ENCODE results near the gene SMOC2. TPM values are rescaled to one million over a fixed set of nuclear protein-coding genes. Genes with fewer than 3 reads are reported as not detected.

SMOC2 gene
- total and polyA plus RNA-seq, 7 donors, result 12.3 to 90.3 (median 22.8) TPM

GRCh38 chr6:168407842-168408241 lies 33.1 kb upstream of the SMOC2 start:
- TF ChIP-seq, protein P1, sequence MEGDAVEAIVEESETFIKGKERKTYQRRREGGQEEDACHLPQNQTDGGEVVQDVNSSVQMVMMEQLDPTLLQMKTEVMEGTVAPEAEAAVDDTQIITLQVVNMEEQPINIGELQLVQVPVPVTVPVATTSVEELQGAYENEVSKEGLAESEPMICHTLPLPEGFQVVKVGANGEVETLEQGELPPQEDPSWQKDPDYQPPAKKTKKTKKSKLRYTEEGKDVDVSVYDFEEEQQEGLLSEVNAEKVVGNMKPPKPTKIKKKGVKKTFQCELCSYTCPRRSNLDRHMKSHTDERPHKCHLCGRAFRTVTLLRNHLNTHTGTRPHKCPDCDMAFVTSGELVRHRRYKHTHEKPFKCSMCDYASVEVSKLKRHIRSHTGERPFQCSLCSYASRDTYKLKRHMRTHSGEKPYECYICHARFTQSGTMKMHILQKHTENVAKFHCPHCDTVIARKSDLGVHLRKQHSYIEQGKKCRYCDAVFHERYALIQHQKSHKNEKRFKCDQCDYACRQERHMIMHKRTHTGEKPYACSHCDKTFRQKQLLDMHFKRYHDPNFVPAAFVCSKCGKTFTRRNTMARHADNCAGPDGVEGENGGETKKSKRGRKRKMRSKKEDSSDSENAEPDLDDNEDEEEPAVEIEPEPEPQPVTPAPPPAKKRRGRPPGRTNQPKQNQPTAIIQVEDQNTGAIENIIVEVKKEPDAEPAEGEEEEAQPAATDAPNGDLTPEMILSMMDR (IDR thresholded peaks at IDR 0.05), result no peak
- Histone ChIP-seq H3K4me3 (no peak overlapping the region), H3K27ac (no peak overlapping the region), H3K27me3 (ENCODE audit: insufficient read depth in 3 of 3, low read length in 2 of 3) (no peaks in the 10 kb centered on the region), H3K36me3 (ENCODE audit: insufficient read depth in 1 of 2, low read depth in 1 of 2) (no peaks in the 10 kb centered on the region), H3K9me3 (no peaks in the 10 kb centered on the region), H3K4me1 (no peaks in the 10 kb centered on the region)
- no peak for ATAC-seq
- intact Hi-C loops (cut with DNase I), result no loop called here
- no peak for DNase-seq
- 79 to 84% (median 82%) methylated on average over 8 of the region's 8 CpGs for WGBS, 3 donors

- no peak for ATAC-seq
- WGBS, 3 donors, result 78 to 89% (median 84%) methylated on average over 13 of the region's 13 CpGs
- no peaks in the 10 kb centered on the region for H3K27me3 ChIP-seq (ENCODE audit: insufficient read depth in 3 of 3, low read length in 2 of 3)
- H3K4me3 ChIP-seq, result no peak overlapping the region
- H3K9me3 ChIP-seq, result no peaks in the 10 kb centered on the region
- TF ChIP-seq, protein P1 (IDR thresholded peaks at IDR 0.05), result no peak
- intact Hi-C loops (cut with DNase I), result no loop called here
- no peaks in the 10 kb centered on the region for H3K4me1 ChIP-seq
- no peaks in the 10 kb centered on the region for H3K36me3 ChIP-seq (ENCODE audit: insufficient read depth in 1 of 2, low read depth in 1 of 2)
- no peak overlapping the region for H3K27ac ChIP-seq
- DNase-seq, result no peak
Measured at GRCh38 chr6:168408504-168409136, 32.4 kb upstream of the SMOC2 start.

DNA sequence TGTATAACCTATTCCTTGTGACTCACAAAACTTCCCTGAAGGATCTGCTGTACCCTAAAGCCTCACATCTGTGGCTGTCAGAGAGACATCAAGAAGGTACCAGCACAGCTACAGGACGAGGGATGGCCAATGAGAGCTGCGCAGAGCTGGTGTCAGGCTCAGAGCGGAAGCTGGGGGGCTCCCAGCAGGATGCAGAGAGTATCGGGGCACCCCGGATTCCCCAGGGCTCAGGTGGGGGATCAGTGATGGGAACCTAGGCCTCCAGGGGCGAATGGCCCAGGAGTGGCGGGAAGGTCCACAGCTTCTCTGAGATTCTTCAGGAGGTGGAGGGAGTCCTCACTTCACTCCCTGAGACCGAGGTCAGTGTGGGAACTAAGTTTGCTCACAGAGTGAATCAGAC lies 30.9 kb upstream of the SMOC2 start:
- Histone ChIP-seq H3K27ac (no peak overlapping the region), H3K4me1 (no peaks in the 10 kb centered on the region), H3K9me3 (no peaks in the 10 kb centered on the region), H3K36me3 (ENCODE audit: insufficient read depth in 1 of 2, low read depth in 1 of 2) (no peaks in the 10 kb centered on the region), H3K27me3 (ENCODE audit: insufficient read depth in 3 of 3, low read length in 2 of 3) (peaks cover 0 to 3% (median 0%) of the 10 kb centered on the region in 3 donors), H3K4me3 (no peak overlapping the region)
- DNase-seq (no peak), ATAC-seq (no peak)
- intact Hi-C loops (cut with DNase I), result no loop called here
- TF ChIP-seq, protein P1 (IDR thresholded peaks at IDR 0.05), result no peak
- WGBS, 3 donors, result 88 to 93% (median 90%) methylated on average over 8 of the region's 8 CpGs

DNA sequence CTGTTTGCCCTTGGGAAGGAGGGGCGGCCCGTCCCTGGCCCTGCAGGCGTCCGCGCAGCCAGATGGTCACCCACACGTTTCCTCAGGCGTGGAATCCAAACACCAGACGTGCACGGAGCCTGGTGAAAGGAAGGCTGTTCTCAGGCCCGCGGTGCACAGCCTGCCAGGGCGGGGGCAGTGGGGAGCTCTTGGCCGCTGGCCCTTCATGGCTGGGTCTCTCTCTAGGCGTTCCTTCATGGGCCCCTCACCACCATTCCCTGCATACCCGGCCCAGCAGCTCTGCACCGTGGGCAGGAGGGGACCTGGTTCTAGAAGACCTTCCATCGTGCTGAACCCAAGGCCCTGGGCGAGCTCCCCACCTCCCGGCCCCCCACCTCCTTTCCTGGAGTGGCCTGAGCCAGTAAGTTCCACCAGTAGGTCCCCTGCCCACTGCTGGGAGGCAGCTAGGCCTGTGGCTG lies 30.4 kb upstream of the SMOC2 start:
- peaks cover 0 to 7% (median 0%) of the 10 kb centered on the region in 3 donors for H3K27me3 ChIP-seq (ENCODE audit: insufficient read depth in 3 of 3, low read length in 2 of 3)
- ATAC-seq (no peak), DNase-seq (no peak)
- no peak overlapping the region for H3K27ac ChIP-seq
- H3K4me1 ChIP-seq, result no peaks in the 10 kb centered on the region
- no peak overlapping the region for H3K4me3 ChIP-seq
- intact Hi-C loops (cut with DNase I), result no loop called here
- WGBS, 3 donors, result 67 to 77% (median 70%) methylated on average over 18 to 19 of the region's 19 CpGs
- H3K9me3 ChIP-seq, result no peaks in the 10 kb centered on the region
- H3K36me3 ChIP-seq (ENCODE audit: insufficient read depth in 1 of 2, low read depth in 1 of 2), result no peaks in the 10 kb centered on the region
- TF ChIP-seq, protein P1 (IDR thresholded peaks at IDR 0.05), result no peak

DNA sequence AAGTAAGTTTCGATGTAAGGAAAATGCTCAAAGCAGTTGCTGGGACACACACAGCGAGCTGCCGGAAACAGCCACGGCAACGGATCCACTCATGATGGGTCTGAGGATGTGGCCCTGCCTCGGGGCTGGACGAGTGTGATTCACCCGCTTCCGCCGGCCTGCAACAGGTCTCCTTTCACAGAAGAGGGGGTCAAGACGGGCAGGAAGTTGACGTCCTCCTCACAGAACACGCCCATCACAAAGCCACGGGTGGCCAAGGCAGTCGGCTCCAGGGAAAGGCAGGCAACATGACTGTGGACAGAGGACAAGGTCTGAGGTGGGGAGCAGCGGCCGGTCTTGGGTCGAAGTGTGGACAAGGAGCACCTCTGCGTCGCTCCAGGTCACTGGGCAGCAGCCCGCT lies 29.9 kb upstream of the SMOC2 start:
- WGBS, 3 donors, result 84 to 91% (median 88%) methylated on average over 21 of the region's 21 CpGs
- no peak overlapping the region for H3K4me3 ChIP-seq
- no peaks in the 10 kb centered on the region for H3K4me1 ChIP-seq
- TF ChIP-seq, protein P1 (IDR thresholded peaks at IDR 0.05), result no peak
- peaks cover 0 to 8% (median 3%) of the 10 kb centered on the region in 3 donors for H3K27me3 ChIP-seq (ENCODE audit: insufficient read depth in 3 of 3, low read length in 2 of 3)
- H3K36me3 ChIP-seq (ENCODE audit: insufficient read depth in 1 of 2, low read depth in 1 of 2), result no peaks in the 10 kb centered on the region
- DNase-seq, result no peak
- no peak for ATAC-seq
- H3K9me3 ChIP-seq, result no peaks in the 10 kb centered on the region
- no peak overlapping the region for H3K27ac ChIP-seq
- intact Hi-C loops (cut with DNase I), result no loop called here

All from psoas muscle (tissue), 8 donors.